HCT116 (cell line): Measurements from ENCODE around the gene ADIPOR1. TPM values are rescaled to one million over a fixed set of nuclear protein-coding genes. Genes with fewer than 3 reads are reported as not detected.
"Not testable (repeated sequence)": the region's sequence is repeated elsewhere in the genome, so short reads cannot be mapped to it uniquely, and the experiment has no call there.

Source experiments
- ATAC-seq: fragments of 200-7000 bp; cut with Tn5 transposase; 2 replicates; pipeline ENCODE4 v1.9.1; 2020; ENCODE audit warnings: mild to moderate bottlenecking, moderate library complexity
- BruUV-seq: library from RNA; stranded (reverse); fragments of 400-500 nt; replicated peaks from 2 replicates; lab custom pipeline; 2021; lab: Mats Ljungman, UMichigan
- CTCF ChIA-PET: fragments of 300-600 bp; sonication (Branson Sonifier 250); formaldehyde crosslinking; loops from one replicate; lab custom pipeline; 2021; ENCODE audit warnings: antibody characterized with exemption; lab: Charles Lee
- POLR2A ChIA-PET: fragments of 300-600, 350-600 bp; sonication (Branson Sonifier 250); formaldehyde crosslinking; loops from one replicate; lab custom pipeline; 2021; ENCODE audit warnings: antibody characterized with exemption; lab: Charles Lee
- RAD21 ChIA-PET, 2 experiments: fragments of 300-600 bp; sonication (Branson Sonifier 250); formaldehyde crosslinking; loops; one replicate each; lab custom pipeline; 2023; ENCODE audit warnings: low total read pairs in 2 of 2; ENCODE audit not compliant: uncharacterized antibody in 2 of 2, unreplicated experiment in 2 of 2, low non-redundant PET in 1 of 2; lab: Charles Lee
- DNase-seq: peaks from one replicate; pipeline ENCODE4 v3.0.0-alpha.2; 2010; ENCODE audit warnings: low read depth, low spot score
- H2AFZ ChIP-seq: fragments of 200-600 bp; shearing (Covaris generic), sonication (generic); 2 replicates; pipeline ENCODE4 v1.6.1; 2017; ENCODE audit warnings: low read depth, mixed run types, mixed read lengths, antibody characterized with exemption, low read length; ENCODE audit not compliant: poor library complexity, severe bottlenecking
- H3K27ac ChIP-seq: 2 replicates; pipeline ENCODE4 v1.5.1; 2012; ENCODE audit warnings: low read depth, low read length
- H3K27me3 ChIP-seq: fragments of 200-600 bp; sonication (generic); 2 replicates; pipeline ENCODE4 v1.6.1; 2016; ENCODE audit warnings: mixed run types, low read length, mixed read lengths; ENCODE audit not compliant: insufficient read depth
- H3K36me3 ChIP-seq, 2 experiments: fragments of 200-500 bp in 1 of 2; fragments of 200-600 bp in 1 of 2; sonication (Bioruptor generic) in 1 of 2; sonication (generic) in 1 of 2; 2 replicates each; pipeline versions ENCODE4 v1.5.1 to v1.6.1; 2014 to 2016; ENCODE audit warnings: low read length in 2 of 2, inconsistent platforms in 1 of 2, mixed read lengths in 1 of 2, mixed run types in 1 of 2; ENCODE audit not compliant: insufficient read depth in 2 of 2, control insufficient read depth in 1 of 2
- H3K4me1 ChIP-seq, 2 experiments: fragments of 200-600 bp in 1 of 2; sonication (generic) in 1 of 2; 2 replicates each; pipeline versions ENCODE4 v1.5.1 to v1.6.1; 2012 to 2017; ENCODE audit warnings: low read length in 2 of 2, inconsistent platforms in 1 of 2, mild to moderate bottlenecking in 1 of 2, mixed read lengths in 1 of 2, mixed run types in 1 of 2, moderate library complexity in 1 of 2; ENCODE audit not compliant: insufficient read depth in 2 of 2, control insufficient read depth in 1 of 2
- H3K4me2 ChIP-seq: fragments of 200-600 bp; sonication (generic); 2 replicates; pipeline ENCODE4 v1.6.1; 2017; ENCODE audit warnings: mixed run types, low read length, mixed read lengths
- H3K4me3 ChIP-seq, 2 experiments: fragments of 200-600 bp in 1 of 2; sonication (generic) in 1 of 2; replicated peaks in 1 of 2; 2 replicates each; pipeline ENCODE4 v1.5.1; 2011 to 2016; ENCODE audit warnings: low read length in 2 of 2, control low read depth in 1 of 2, low read depth in 1 of 2, mild to moderate bottlenecking in 1 of 2, mixed read lengths in 1 of 2, mixed run types in 1 of 2
- H3K79me2 ChIP-seq: fragments of 200-600 bp; sonication (generic); 2 replicates; pipeline ENCODE4 v1.6.1; 2017; ENCODE audit warnings: mild to moderate bottlenecking, mixed run types, low read length, moderate library complexity, mixed read lengths; ENCODE audit not compliant: insufficient read depth
- H3K9ac ChIP-seq: fragments of 200-600 bp; sonication (generic); 2 replicates; pipeline ENCODE4 v1.6.1; 2016; ENCODE audit warnings: low read length, mixed read lengths
- H3K9me2 ChIP-seq: fragments of 200-600 bp; sonication (generic), shearing (Covaris generic); 2 replicates; pipeline ENCODE4 v1.6.1; 2017; ENCODE audit warnings: mixed run types, mild to moderate bottlenecking, moderate library complexity; ENCODE audit not compliant: insufficient read depth
- H3K9me3 ChIP-seq, 2 experiments: fragments of 200-500 bp in 1 of 2; fragments of 200-600 bp in 1 of 2; sonication (Bioruptor generic) in 1 of 2; sonication (generic) in 1 of 2; 2 replicates each; pipeline ENCODE4 v1.6.1; 2014 to 2017; ENCODE audit warnings: low read length in 2 of 2, mixed read lengths in 2 of 2, inconsistent platforms in 1 of 2, low read depth in 1 of 2, mild to moderate bottlenecking in 1 of 2, mixed run types in 1 of 2, moderate library complexity in 1 of 2; ENCODE audit not compliant: control insufficient read depth in 1 of 2, insufficient read depth in 1 of 2
- H4K20me1 ChIP-seq: fragments of 200-600 bp; sonication (generic), shearing (Covaris generic); 2 replicates; pipeline ENCODE4 v1.6.1; 2017; ENCODE audit warnings: mixed run types, mild to moderate bottlenecking, moderate library complexity; ENCODE audit not compliant: insufficient read depth
- ATF3 ChIP-seq: IDR thresholded peaks from 2 replicates; pipeline ENCODE4 v1.6.1; 2012
- CEBPB ChIP-seq: IDR thresholded peaks from 2 replicates; pipeline ENCODE4 v1.6.1; 2012; ENCODE audit warnings: low read depth
- ELF1 ChIP-seq: IDR thresholded peaks from 2 replicates; pipeline ENCODE4 v1.6.1; 2012; ENCODE audit warnings: low read depth, borderline replicate concordance
- JUND ChIP-seq: IDR thresholded peaks from 2 replicates; pipeline ENCODE4 v1.6.1; 2012
- MAX ChIP-seq: IDR thresholded peaks from 2 replicates; pipeline ENCODE4 v1.6.1; 2012
- POLR2A ChIP-seq: IDR thresholded peaks from 2 replicates; pipeline ENCODE4 v1.7.0; 2011; ENCODE audit warnings: borderline replicate concordance; ENCODE audit not compliant: insufficient read depth, insufficient read length; ENCODE audit errors: extremely low read depth
- POLR2AphosphoS5 ChIP-seq: IDR thresholded peaks from 2 replicates; pipeline ENCODE4 v1.6.1; 2011; ENCODE audit warnings: mild to moderate bottlenecking, low read depth, low read length, moderate library complexity
- RAD21 ChIP-seq: IDR thresholded peaks from 2 replicates; pipeline ENCODE4 v1.6.1; 2012; ENCODE audit warnings: low read depth, mild to moderate bottlenecking
- SIN3A ChIP-seq: IDR thresholded peaks from 2 replicates; pipeline ENCODE4 v1.6.1; 2012; ENCODE audit warnings: low read depth
- SP1 ChIP-seq: IDR thresholded peaks from 2 replicates; pipeline ENCODE4 v1.6.1; 2012; ENCODE audit warnings: low read depth
- SRF ChIP-seq: IDR thresholded peaks from 2 replicates; pipeline ENCODE4 v1.6.1; 2012; ENCODE audit warnings: low read depth
- TCF7L2 ChIP-seq: IDR thresholded peaks from 2 replicates; pipeline ENCODE4 v1.7.0; 2011; ENCODE audit warnings: borderline replicate concordance, inconsistent platforms; ENCODE audit not compliant: insufficient read depth, insufficient read length; ENCODE audit errors: extremely low read depth
- YY1 ChIP-seq: IDR thresholded peaks from 2 replicates; pipeline ENCODE4 v1.6.1; 2011; ENCODE audit warnings: low read length, low read depth, moderate library complexity, mild to moderate bottlenecking; ENCODE audit not compliant: insufficient replicate concordance; ENCODE audit errors: extremely low read depth
- ZBTB33 ChIP-seq: IDR thresholded peaks from 2 replicates; pipeline ENCODE4 v1.6.1; 2011; ENCODE audit warnings: mild to moderate bottlenecking, low read length, moderate library complexity; ENCODE audit not compliant: insufficient replicate concordance; ENCODE audit errors: extremely low read depth
- ZFX ChIP-seq: fragments of 450-650 bp; IDR thresholded peaks from 2 replicates; pipeline ENCODE4 v1.6.1; 2017
- ZNF274 ChIP-seq: fragments of 200-500 bp; sonication (Bioruptor generic); IDR thresholded peaks from 2 replicates; pipeline ENCODE4 v1.6.1; 2014; ENCODE audit warnings: mild to moderate bottlenecking, low read depth, low read length, inconsistent platforms
- intact Hi-C: fragments of 100-400 bp; cut with micrococcal nuclease; formaldehyde crosslinking; loops from 2 replicates; pipeline ENCODE4 v1.10.0; 2022
- total RNA-seq: library from RNA; stranded (reverse); gene quantifications from one replicate; pipeline ENCODE4 v1.2.1, GENCODE V29; 2021; ENCODE audit not compliant: unreplicated experiment

Gene ADIPOR1
- total RNA-seq, 1 experiment from 2014 or later, result 89.8 TPM

GRCh38 chr1:203006948-203007871 is 49.1 kb upstream of the ADIPOR1 start, which contains the start of gene TMEM183A:
TSS of gene TMEM183A (plus strand) at chr1:203007374. CDS start at chr1:203007466, 92 bp downstream.
- H3K27me3 ChIP-seq, result no peaks in the 10 kb centered on the region
- BruUV-seq, result no TSS peak
- RAD21 ChIA-PET, result interaction anchor here in 1 of 2 experiments (0.7 kb wide), 1 partner anchor 98 kb away, joined by 7 read pairs; no protein-coding TSS in a partner anchor

GRCh38 chr1:203005395-203006142 is 47.5 kb upstream of the ADIPOR1 start:
- CTCF ChIA-PET, result not testable (repeated sequence)

More at GRCh38 chr1:203006948-203007871, 49.1 kb upstream of the ADIPOR1 start, which contains the start of gene TMEM183A:
- Histone ChIP-seq H3K4me3 (peak within 1 kb of the TSS; percentile 87 to 97), H2AFZ (no peak within 1 kb of the TSS), H3K9ac (peak within 1 kb of the TSS; percentile 86), H3K27ac (peak within 1 kb of the TSS; percentile 82), H3K9me2 (no peaks in the 10 kb centered on the region), H3K9me3 (no peaks in the 10 kb centered on the region), H3K36me3 (peaks cover 11 to 25% of the 10 kb centered on the region in 2 experiments), H3K79me2 (peaks cover 48% of the 10 kb centered on the region), H4K20me1 (no peaks in the 10 kb centered on the region), H3K4me2 (peak within 1 kb of the TSS; percentile 81), H3K4me1 (peaks cover 11 to 18% of the 10 kb centered on the region in 2 experiments)
- DNase-seq (peak; percentile 95), ATAC-seq (peak; percentile 90)
- TF ChIP-seq JUND (no peak), ZBTB33 (peak; percentile 95), YY1 (peak; percentile 78), CEBPB (no peak), SP1 (peak; percentile 97), ELF1 (no peak; the same call in 1 of the 2 replicates), TCF7L2 (no peak), ATF3 (no peak), MAX (peak; percentile 89), POLR2AphosphoS5 (peak; percentile 99), SRF (peak; percentile 75; the same call in 1 of the 2 replicates), ZFX (peak; percentile 80), RAD21 (no peak), ZNF274 (no peak), POLR2A (peak; percentile 91), SIN3A (peak; percentile 98)
- CTCF ChIA-PET, result interaction anchor here (0.9 to 1.7 kb wide), 2 partner anchors 260 to 262 kb away, joined by 3 to 7 read pairs; no protein-coding TSS in a partner anchor
- intact Hi-C loops, result no loop called here
- POLR2A ChIA-PET, result interaction anchor here (0.9 to 1.5 kb wide), 7 partner anchors 9 to 264 kb away, joined by 3 to 7 read pairs (median 5); partner anchors contain the start of gene PPFIA4

More at GRCh38 chr1:203005395-203006142, 47.5 kb upstream of the ADIPOR1 start:
- H3K4me2 ChIP-seq, result peak overlapping the region; percentile 81
- intact Hi-C loops, H3K36me3 ChIP-seq, H3K9me3 ChIP-seq, ATAC-seq, H3K27me3 ChIP-seq, H4K20me1 ChIP-seq, H2AFZ ChIP-seq, RAD21 ChIA-PET, BruUV-seq, DNase-seq, H3K9me2 ChIP-seq: not testable (repeated sequence)
- POLR2A ChIA-PET, result interaction anchor here (1.5 kb wide), 1 partner anchor 51 kb away, joined by 5 read pairs; no protein-coding TSS in a partner anchor
- H3K9ac ChIP-seq, result peak overlapping the region; percentile 86
- H3K4me1 ChIP-seq, result peaks cover 11 to 18% of the 10 kb centered on the region in 2 experiments
- peak overlapping the region; percentile 82; the same call in 1 of the 2 replicates for H3K27ac ChIP-seq
- peaks cover 33% of the 10 kb centered on the region for H3K79me2 ChIP-seq
- peak overlapping the region in 1 of 2 experiments; percentile 87; a peak in 3 of 4 replicates for H3K4me3 ChIP-seq
